ENCODE data around the gene RPUSD1. TPM values are rescaled to one million over a fixed set of nuclear protein-coding genes. Genes with fewer than 3 reads are reported as not detected.

RPUSD1 gene
- total and polyA plus RNA-seq, 2 donors (not counting 3 experiments of a cell fraction or from before 2014, with no cell fraction given): 46.2 to 55.8 TPM

DNA sequence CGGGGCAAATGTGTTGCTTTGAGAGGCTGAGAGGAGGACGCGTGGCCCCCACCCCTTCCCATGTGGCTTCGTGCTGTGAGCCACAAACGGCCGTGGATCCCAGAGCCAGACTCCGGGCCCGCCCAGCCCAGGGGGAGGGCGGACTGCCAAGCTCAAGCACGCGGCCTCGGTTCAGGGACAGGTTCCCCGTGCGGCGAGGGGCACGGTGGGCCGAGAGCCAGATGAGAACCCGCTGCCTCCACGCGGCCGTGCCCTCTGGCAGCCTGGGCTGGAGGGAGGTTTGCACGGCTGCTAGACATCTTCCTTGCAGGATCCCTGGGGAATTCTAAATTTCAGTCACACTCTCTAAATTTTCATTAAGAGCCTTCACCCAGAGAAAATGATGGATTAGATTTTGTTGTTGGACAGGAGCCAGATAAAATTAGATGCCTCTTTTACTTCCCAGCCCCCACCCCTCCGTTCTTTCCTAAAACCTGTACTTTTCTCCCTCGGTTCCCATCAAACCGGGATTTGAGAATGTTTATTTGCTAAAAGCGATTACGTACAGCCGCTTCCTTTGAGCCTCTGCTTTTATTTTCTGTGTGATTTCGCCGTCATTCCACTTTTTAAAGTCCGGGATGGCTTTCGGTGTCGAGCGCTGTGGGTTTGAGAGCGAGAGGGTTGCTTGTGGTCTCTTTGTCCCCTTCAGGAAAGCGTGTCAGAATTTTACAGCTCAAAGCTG lies 37.3 kb upstream of the RPUSD1 start:
- Histone ChIP-seq H3K9me3 (replicated peaks; ENCODE audit: control insufficient read depth, insufficient read depth, low read length) (no peaks in the 10 kb centered on the region), H3K9ac (replicated peaks; ENCODE audit: extremely low read depth, insufficient read depth, low read length) (no peak overlapping the region), H4K20me1 (replicated peaks; ENCODE audit: control insufficient read depth, extremely low read depth, insufficient read depth, low read length) (no peaks in the 10 kb centered on the region), H3K4me2 (ENCODE audit: insufficient read depth, low read length) (no peak overlapping the region), H3K9me1 (replicated peaks; ENCODE audit: control insufficient read depth, extremely low read depth, insufficient read depth, low read length) (no peaks in the 10 kb centered on the region), H3K36me3 (ENCODE audit: control insufficient read depth in 2 of 2, extremely low read depth in 1 of 2, insufficient read depth in 2 of 2, low read length in 2 of 2) (no peaks in the 10 kb centered on the region), H3K79me2 (ENCODE audit: control insufficient read depth, insufficient read depth, low read length) (no peaks in the 10 kb centered on the region), H3K27ac (ENCODE audit: insufficient read depth, low read depth, low read length) (no peak overlapping the region), H3K4me3 (replicated peaks in 1 of 3; ENCODE audit: insufficient read depth in 1 of 3, low read depth in 1 of 3, low read length in 3 of 3) (no peak overlapping the region), H3K27me3 (ENCODE audit: control insufficient read depth in 2 of 2, insufficient read depth in 2 of 2, low read length in 2 of 2) (no peaks in the 10 kb centered on the region), H2AFZ (ENCODE audit: low read depth, low read length) (no peak overlapping the region), H3K4me1 (ENCODE audit: control insufficient read depth, extremely low read depth, insufficient read depth, low read length) (no peaks in the 10 kb centered on the region)
- intact Hi-C loops (cut with micrococcal nuclease) (no loop called here), dilution Hi-C loops (cut with MboI; ENCODE audit: extremely low pct_ligation_motif_present, low sequenced_read_pairs) (no loop called here)
- ChIA-PET CTCF (no interaction called here), POLR2A (no interaction called here)
- FAIRE-seq: no peak
- BruUV-seq (replicated peaks): no TSS peak
- TF ChIP-seq, protein P1, sequence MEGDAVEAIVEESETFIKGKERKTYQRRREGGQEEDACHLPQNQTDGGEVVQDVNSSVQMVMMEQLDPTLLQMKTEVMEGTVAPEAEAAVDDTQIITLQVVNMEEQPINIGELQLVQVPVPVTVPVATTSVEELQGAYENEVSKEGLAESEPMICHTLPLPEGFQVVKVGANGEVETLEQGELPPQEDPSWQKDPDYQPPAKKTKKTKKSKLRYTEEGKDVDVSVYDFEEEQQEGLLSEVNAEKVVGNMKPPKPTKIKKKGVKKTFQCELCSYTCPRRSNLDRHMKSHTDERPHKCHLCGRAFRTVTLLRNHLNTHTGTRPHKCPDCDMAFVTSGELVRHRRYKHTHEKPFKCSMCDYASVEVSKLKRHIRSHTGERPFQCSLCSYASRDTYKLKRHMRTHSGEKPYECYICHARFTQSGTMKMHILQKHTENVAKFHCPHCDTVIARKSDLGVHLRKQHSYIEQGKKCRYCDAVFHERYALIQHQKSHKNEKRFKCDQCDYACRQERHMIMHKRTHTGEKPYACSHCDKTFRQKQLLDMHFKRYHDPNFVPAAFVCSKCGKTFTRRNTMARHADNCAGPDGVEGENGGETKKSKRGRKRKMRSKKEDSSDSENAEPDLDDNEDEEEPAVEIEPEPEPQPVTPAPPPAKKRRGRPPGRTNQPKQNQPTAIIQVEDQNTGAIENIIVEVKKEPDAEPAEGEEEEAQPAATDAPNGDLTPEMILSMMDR (IDR thresholded peaks at IDR 0.05; ENCODE audit: extremely low read depth in 1 of 2, insufficient read depth in 1 of 2, low read depth in 1 of 2, low read length in 2 of 2): no peak
- no peak for DNase-seq (ENCODE audit: low read depth, low spot score)

DNA sequence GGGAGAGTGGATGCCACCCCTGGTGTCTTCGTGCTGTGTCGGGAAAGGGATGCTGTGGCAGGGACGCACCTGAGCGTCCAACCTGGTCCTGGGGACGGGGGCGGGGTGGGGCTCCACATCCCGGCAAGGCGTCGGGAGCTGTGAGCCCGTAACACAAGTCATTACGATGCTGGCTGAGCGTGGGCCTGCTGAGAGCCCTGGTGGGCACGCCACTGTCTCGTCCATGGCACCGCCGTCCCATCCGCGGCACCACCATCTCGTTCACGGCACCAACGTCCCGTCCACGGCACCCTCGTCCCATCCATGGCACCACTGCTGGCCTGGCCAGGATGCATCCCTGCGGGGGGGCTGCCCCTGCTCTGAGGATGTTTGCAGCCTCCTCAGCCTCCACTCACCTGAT lies 36.4 kb upstream of the RPUSD1 start:
- DNase-seq (ENCODE audit: low read depth, low spot score): no peak
- POLR2A ChIA-PET: no interaction called here
- Histone ChIP-seq H3K4me1 (ENCODE audit: control insufficient read depth, extremely low read depth, insufficient read depth, low read length) (no peaks in the 10 kb centered on the region), H3K9me1 (replicated peaks; ENCODE audit: control insufficient read depth, extremely low read depth, insufficient read depth, low read length) (no peaks in the 10 kb centered on the region), H3K36me3 (ENCODE audit: control insufficient read depth in 2 of 2, extremely low read depth in 1 of 2, insufficient read depth in 2 of 2, low read length in 2 of 2) (no peaks in the 10 kb centered on the region), H4K20me1 (replicated peaks; ENCODE audit: control insufficient read depth, extremely low read depth, insufficient read depth, low read length) (no peaks in the 10 kb centered on the region), H3K27ac (ENCODE audit: insufficient read depth, low read depth, low read length) (no peak overlapping the region), H3K9ac (replicated peaks; ENCODE audit: extremely low read depth, insufficient read depth, low read length) (no peak overlapping the region), H3K27me3 (ENCODE audit: control insufficient read depth in 2 of 2, insufficient read depth in 2 of 2, low read length in 2 of 2) (no peaks in the 10 kb centered on the region), H3K4me3 (replicated peaks in 1 of 3; ENCODE audit: insufficient read depth in 1 of 3, low read depth in 1 of 3, low read length in 3 of 3) (no peak overlapping the region), H3K4me2 (ENCODE audit: insufficient read depth, low read length) (no peak overlapping the region), H3K79me2 (ENCODE audit: control insufficient read depth, insufficient read depth, low read length) (no peaks in the 10 kb centered on the region), H3K9me3 (replicated peaks; ENCODE audit: control insufficient read depth, insufficient read depth, low read length) (no peaks in the 10 kb centered on the region), H2AFZ (ENCODE audit: low read depth, low read length) (no peak overlapping the region)
- no TSS peak for BruUV-seq (replicated peaks)
- dilution Hi-C loops (cut with MboI; ENCODE audit: extremely low pct_ligation_motif_present, low sequenced_read_pairs): no loop called here
- intact Hi-C loops (cut with micrococcal nuclease): no loop called here
- TF ChIP-seq POLR2AphosphoS5 (IDR thresholded peaks at IDR 0.05; ENCODE audit: insufficient read depth, low read depth, low read length) (no peak), MYC (IDR thresholded peaks at IDR 0.05; ENCODE audit: low read depth, low read length) (no peak), FOS (IDR thresholded peaks at IDR 0.05; ENCODE audit: borderline replicate concordance, insufficient read depth, low read length) (no peak), EZH2 (IDR thresholded peaks at IDR 0.05; ENCODE audit: borderline replicate concordance, low read depth, low read length, severe bottlenecking) (no peak), POLR2A (IDR thresholded peaks at IDR 0.05; ENCODE audit: low read depth, low read length) (no peak)
- TF ChIP-seq, protein P2, sequence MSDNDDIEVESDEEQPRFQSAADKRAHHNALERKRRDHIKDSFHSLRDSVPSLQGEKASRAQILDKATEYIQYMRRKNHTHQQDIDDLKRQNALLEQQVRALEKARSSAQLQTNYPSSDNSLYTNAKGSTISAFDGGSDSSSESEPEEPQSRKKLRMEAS (IDR thresholded peaks at IDR 0.05; ENCODE audit: insufficient read depth, insufficient read length): no peak
- TF ChIP-seq, protein P1 (IDR thresholded peaks at IDR 0.05; ENCODE audit: extremely low read depth in 1 of 2, insufficient read depth in 1 of 2, low read depth in 1 of 2, low read length in 2 of 2): no peak
- no peak for FAIRE-seq
- CTCF ChIA-PET: no interaction called here
